AG20443 (cell line): ENCODE results near the gene NUFIP1.
A peak's percentile ranks its signal among the peaks of the same experiment; 100 is the strongest.
"Not testable (repeated sequence)": the region's sequence is repeated elsewhere in the genome, so short reads cannot be mapped to it uniquely, and the experiment has no call there.

Source experiments
- DNase-seq: peaks from one replicate; pipeline ENCODE4 v3.0.0; 2012; ENCODE audit warnings: low spot score, mixed read lengths

NUFIP1 gene

GRCh38 chr13:44919104-44919804, 70.0 kb downstream of the NUFIP1 start:
- no peak for DNase-seq

- DNase-seq: peak; percentile 89
Measured at GRCh38 chr13:44918326-44919103, 70.8 kb downstream of the NUFIP1 start.

- peak; percentile 85 for DNase-seq
Measured at GRCh38 chr13:44917589-44918325, 71.5 kb downstream of the NUFIP1 start.

- DNase-seq: no peak
Measured at GRCh38 chr13:44912278-44913016, 76.8 kb downstream of the NUFIP1 start.

- no peak for DNase-seq
Measured at GRCh38 chr13:44908712-44909111, 80.6 kb downstream of the NUFIP1 start.

- no peak for DNase-seq
Measured at GRCh38 chr13:44908266-44908665, 81.0 kb downstream of the NUFIP1 start.

GRCh38 chr13:44906713-44907112, 82.6 kb downstream of the NUFIP1 start:
- peak; percentile 33 for DNase-seq

- no peak for DNase-seq
Measured at GRCh38 chr13:44906230-44906629, 83.0 kb downstream of the NUFIP1 start.

- DNase-seq: no peak
Measured at GRCh38 chr13:44905556-44905955, 83.7 kb downstream of the NUFIP1 start.

GRCh38 chr13:44904967-44905366, 84.3 kb downstream of the NUFIP1 start:
- peak; percentile 89 for DNase-seq

- peak; percentile 86 for DNase-seq
Measured at GRCh38 chr13:44903574-44903985, 85.7 kb downstream of the NUFIP1 start.

- no peak for DNase-seq
Measured at GRCh38 chr13:44902738-44903137, 86.5 kb downstream of the NUFIP1 start.

- no peak for DNase-seq
Measured at GRCh38 chr13:44899967-44900366, 89.3 kb downstream of the NUFIP1 start.

- not testable (repeated sequence) for DNase-seq
Measured at GRCh38 chr13:44898308-44898707, 91.0 kb downstream of the NUFIP1 start.

- no peak for DNase-seq
Measured at GRCh38 chr13:44895953-44896335, 93.3 kb downstream of the NUFIP1 start.

- no peak for DNase-seq
Measured at GRCh38 chr13:44895264-44895952, 93.9 kb downstream of the NUFIP1 start.

GRCh38 chr13:44894001-44894770, 95.1 kb downstream of the NUFIP1 start:
- no peak for DNase-seq
